ENCODE data around the gene C16orf78.

DNA sequence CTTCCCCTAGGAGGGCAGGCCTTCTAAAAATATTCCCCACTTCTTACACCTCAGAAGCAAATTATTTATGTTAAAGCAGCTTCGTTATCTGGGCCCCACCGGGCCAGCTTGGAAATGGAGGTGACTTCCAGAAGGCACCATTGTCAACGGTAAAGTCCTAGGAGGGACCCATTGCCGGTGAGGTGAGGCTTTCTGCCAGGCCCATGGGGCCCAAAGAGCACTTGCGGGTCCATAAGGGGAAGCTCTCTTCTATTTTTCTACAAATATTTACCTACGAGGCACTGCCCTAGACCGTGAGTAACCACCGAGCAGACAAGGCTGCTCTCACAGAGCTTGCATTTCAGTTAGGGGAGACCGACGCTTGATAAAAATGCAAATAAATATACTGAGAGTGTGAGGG is 41.5 kb downstream of the C16orf78 start:
- TF ChIP-seq, protein P1, sequence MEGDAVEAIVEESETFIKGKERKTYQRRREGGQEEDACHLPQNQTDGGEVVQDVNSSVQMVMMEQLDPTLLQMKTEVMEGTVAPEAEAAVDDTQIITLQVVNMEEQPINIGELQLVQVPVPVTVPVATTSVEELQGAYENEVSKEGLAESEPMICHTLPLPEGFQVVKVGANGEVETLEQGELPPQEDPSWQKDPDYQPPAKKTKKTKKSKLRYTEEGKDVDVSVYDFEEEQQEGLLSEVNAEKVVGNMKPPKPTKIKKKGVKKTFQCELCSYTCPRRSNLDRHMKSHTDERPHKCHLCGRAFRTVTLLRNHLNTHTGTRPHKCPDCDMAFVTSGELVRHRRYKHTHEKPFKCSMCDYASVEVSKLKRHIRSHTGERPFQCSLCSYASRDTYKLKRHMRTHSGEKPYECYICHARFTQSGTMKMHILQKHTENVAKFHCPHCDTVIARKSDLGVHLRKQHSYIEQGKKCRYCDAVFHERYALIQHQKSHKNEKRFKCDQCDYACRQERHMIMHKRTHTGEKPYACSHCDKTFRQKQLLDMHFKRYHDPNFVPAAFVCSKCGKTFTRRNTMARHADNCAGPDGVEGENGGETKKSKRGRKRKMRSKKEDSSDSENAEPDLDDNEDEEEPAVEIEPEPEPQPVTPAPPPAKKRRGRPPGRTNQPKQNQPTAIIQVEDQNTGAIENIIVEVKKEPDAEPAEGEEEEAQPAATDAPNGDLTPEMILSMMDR (IDR thresholded peaks at IDR 0.05), result no peak
- no peak for TF ChIP-seq EP300 (IDR thresholded peaks at IDR 0.05)
- no peak for TF ChIP-seq POLR2A (IDR thresholded peaks at IDR 0.05)
